ENCODE results near the gene HSD17B8.

GRCh38 chr6:33171016-33171879, 33.2 kb upstream of the HSD17B8 start:
- no peak for TF ChIP-seq CTCF (IDR thresholded peaks at IDR 0.05)
- TF ChIP-seq POLR2A (IDR thresholded peaks at IDR 0.05) = no peak

Measured in lower leg skin (tissue), 3 donors.